HG03342 (cell line): ENCODE results near the gene COL4A5.

ENCODE experiments used
- ATAC-seq: cut with Tn5 transposase; IDR thresholded peaks from one replicate; pipeline ENCODE4 v1.9.1; 2021; ENCODE audit warnings: mild to moderate bottlenecking, moderate library complexity; ENCODE audit not compliant: unreplicated experiment

Gene COL4A5

GRCh38 chrX:108737754-108738153 is 298.1 kb downstream of the COL4A5 start:
- ATAC-seq, result no peak

- ATAC-seq, result no peak
Observed at GRCh38 chrX:108740299-108740774, 300.7 kb downstream of the COL4A5 start.
